Lung (tissue), 12 donors: ENCODE results near the gene GLIS2. TPM values are rescaled to one million over a fixed set of nuclear protein-coding genes. Genes with fewer than 3 reads are reported as not detected.

Experiments used
- ATAC-seq: fragments of 200-7000 bp; cut with Tn5 transposase; one replicate; pipeline ENCODE4 v1.9.1; 2020; ENCODE audit warnings: moderate number of reproducible peaks; ENCODE audit not compliant: insufficient read depth, low FRiP score
- DNase-seq, 3 donors: peaks; one replicate each; pipeline ENCODE4 v3.0.0-alpha.2; 2013 to 2017
- H3K27ac ChIP-seq, 2 donors: one replicate each; pipeline ENCODE4 v1.5.1; 2013; ENCODE audit warnings: mild to moderate bottlenecking in 2 of 2, moderate library complexity in 2 of 2, control low read depth in 1 of 2, inconsistent platforms in 1 of 2, low read depth in 1 of 2, low read length in 1 of 2
- H3K27me3 ChIP-seq, 3 donors: one replicate each; pipeline ENCODE4 v1.5.1; 2013; ENCODE audit warnings: low read length in 2 of 3; ENCODE audit not compliant: control insufficient read depth in 3 of 3, insufficient read depth in 3 of 3
- H3K36me3 ChIP-seq, 4 donors: one replicate each; pipeline ENCODE4 v1.5.1; 2013; ENCODE audit warnings: low read length in 4 of 4, mild to moderate bottlenecking in 1 of 4, moderate library complexity in 1 of 4; ENCODE audit not compliant: control insufficient read depth in 4 of 4, insufficient read depth in 4 of 4
- H3K4me1 ChIP-seq, 5 donors: one replicate each; pipeline ENCODE4 v1.5.1; 2013; ENCODE audit warnings: low read length in 5 of 5, mild to moderate bottlenecking in 2 of 5, moderate library complexity in 1 of 5; ENCODE audit not compliant: control insufficient read depth in 5 of 5, insufficient read depth in 5 of 5
- H3K4me3 ChIP-seq: one replicate; pipeline ENCODE4 v1.5.1; 2013; ENCODE audit warnings: mild to moderate bottlenecking, control low read depth, moderate library complexity
- H3K9ac ChIP-seq, 2 donors: one replicate each; pipeline ENCODE4 v1.5.1; 2013; ENCODE audit warnings: low read length in 2 of 2, control low read depth in 1 of 2; ENCODE audit not compliant: insufficient read depth in 1 of 2
- H3K9me3 ChIP-seq, 4 donors: one replicate each; pipeline ENCODE4 v1.5.1; 2013; ENCODE audit warnings: low read length in 3 of 4, mild to moderate bottlenecking in 1 of 4, moderate library complexity in 1 of 4; ENCODE audit not compliant: control insufficient read depth in 4 of 4, insufficient read depth in 3 of 4
- CTCF ChIP-seq: IDR thresholded peaks from 2 replicates; pipeline ENCODE4 v1.5.1; 2012; ENCODE audit warnings: mild to moderate bottlenecking; ENCODE audit errors: control extremely low read depth, extremely low read depth
- WGBS, 2 donors: extraction: QIAGEN DNeasy Blood & Tissue Kit; methylation state at CpG; one replicate each; pipeline ENCODE4 v1.1.7; 2013; 5-methylcytosine and 5-hydroxymethylcytosine counted together
- polyA plus RNA-seq, 2 donors: library from polyadenylated mRNA; stranded (reverse); fragments of 200-250 nt; gene quantifications; one replicate each; pipeline ENCODE4 v1.2.1, GENCODE V29; 2013
- total RNA-seq, 2 donors: library from RNA; depleted of rRNA in 1 of 2; stranded (reverse); fragments of >200 nt in 1 of 2; gene quantifications; one replicate each; pipeline ENCODE4 v1.2.1, GENCODE V29; 2014 to 2021
- donor health status: control.
- donor health status: control.
- donor health status: Bipolar disorder and iron deficiency.
- donor health status: healthy.
- donor health status: DM: yes; HTN: yes; CAD: no.

Gene GLIS2
- total and polyA plus RNA-seq, 4 donors, result 8.8 to 25.5 (median 14.9) TPM

- DNase-seq (no peak), ATAC-seq (no peak)
- Histone ChIP-seq H3K4me1 (peaks cover 0 to 10% (median 0%) of the 10 kb centered on the region in 5 donors), H3K27ac (no peak overlapping the region), H3K36me3 (peaks cover 0 to 22% (median 0%) of the 10 kb centered on the region in 4 donors), H3K9me3 (no peaks in the 10 kb centered on the region), H3K4me3 (no peak overlapping the region), H3K27me3 (no peaks in the 10 kb centered on the region), H3K9ac (no peak overlapping the region)
- TF ChIP-seq CTCF, result no peak
- 94 to 95% methylated on average over 20 of the region's 20 CpGs for WGBS, 2 donors
Observed at GRCh38 chr16:4354512-4355409, 38.9 kb downstream of the GLIS2 start.

- Histone ChIP-seq H3K4me1 (no peaks in the 10 kb centered on the region), H3K9me3 (no peaks in the 10 kb centered on the region), H3K36me3 (peaks cover 0 to 41% (median 1%) of the 10 kb centered on the region in 4 donors), H3K4me3 (no peak overlapping the region), H3K9ac (no peak overlapping the region), H3K27ac (no peak overlapping the region), H3K27me3 (no peaks in the 10 kb centered on the region)
- WGBS, 2 donors, result 92 to 96% methylated on average over 7 of the region's 7 CpGs
- ATAC-seq (no peak), DNase-seq (no peak)
- no peak for TF ChIP-seq CTCF
Observed at GRCh38 chr16:4356820-4357219, 41.0 kb downstream of the GLIS2 start.

GRCh38 chr16:4358236-4358635 is 42.4 kb downstream of the GLIS2 start:
- no peak overlapping the region for H3K27ac ChIP-seq
- ATAC-seq, result no peak
- no peak for TF ChIP-seq CTCF
- H3K9ac ChIP-seq, result no peak overlapping the region
- no peaks in the 10 kb centered on the region for H3K4me1 ChIP-seq
- WGBS, 2 donors, result 95 to 98% methylated on average over 19 of the region's 19 CpGs
- no peak for DNase-seq
- no peaks in the 10 kb centered on the region for H3K9me3 ChIP-seq
- H3K4me3 ChIP-seq, result no peak overlapping the region
- H3K36me3 ChIP-seq, result peaks cover 0 to 48% (median 1%) of the 10 kb centered on the region in 4 donors
- no peaks in the 10 kb centered on the region for H3K27me3 ChIP-seq
